Measurements from ENCODE around the gene POMC.
A peak's percentile ranks its signal among the peaks of the same experiment; 100 is the strongest.
"Not testable (repeated sequence)": the region's sequence is repeated elsewhere in the genome, so short reads cannot be mapped to it uniquely, and the experiment has no call there.

Gene POMC

DNA sequence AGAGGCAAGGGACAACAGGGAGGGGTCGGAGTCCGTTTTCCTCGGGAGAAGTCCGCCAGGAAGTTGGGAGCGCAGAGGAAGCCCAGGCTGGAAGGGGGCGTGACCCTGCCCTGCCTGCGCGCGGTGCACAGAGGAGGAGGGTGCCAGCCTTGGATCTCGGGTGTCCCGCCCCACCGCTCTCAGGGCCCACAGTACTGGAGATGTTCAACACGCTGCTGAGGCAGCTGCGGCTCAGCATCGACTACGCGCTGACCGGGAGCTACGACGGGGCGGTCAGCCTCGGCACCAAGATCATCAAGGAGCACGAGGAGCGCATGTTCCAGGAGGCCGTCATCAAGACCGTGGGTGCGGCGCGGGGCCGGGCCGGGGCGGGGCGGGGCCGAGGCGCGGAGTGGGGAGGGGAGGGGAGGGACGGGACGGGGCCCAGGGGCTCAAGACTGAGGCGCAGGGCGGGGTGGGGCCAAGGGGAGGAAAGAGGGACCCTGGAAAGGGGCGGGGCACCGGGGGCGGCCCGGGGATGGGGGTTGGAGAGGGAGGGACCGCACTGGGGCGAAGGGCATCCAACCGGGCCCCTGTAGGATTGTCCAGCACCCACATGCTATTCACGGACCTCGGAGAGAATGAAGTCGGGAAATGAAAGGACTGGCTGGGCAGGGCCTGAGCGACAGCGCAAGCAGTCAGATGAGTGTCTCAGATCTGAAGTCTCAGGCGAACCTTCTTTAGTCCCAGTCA lies 36.6 kb downstream of the POMC start:
- peak; percentile 24 to 27 for DNase-seq

GRCh38 chr2:25131253-25131566 lies 37.2 kb downstream of the POMC start:
- DNase-seq: no peak

DNA sequence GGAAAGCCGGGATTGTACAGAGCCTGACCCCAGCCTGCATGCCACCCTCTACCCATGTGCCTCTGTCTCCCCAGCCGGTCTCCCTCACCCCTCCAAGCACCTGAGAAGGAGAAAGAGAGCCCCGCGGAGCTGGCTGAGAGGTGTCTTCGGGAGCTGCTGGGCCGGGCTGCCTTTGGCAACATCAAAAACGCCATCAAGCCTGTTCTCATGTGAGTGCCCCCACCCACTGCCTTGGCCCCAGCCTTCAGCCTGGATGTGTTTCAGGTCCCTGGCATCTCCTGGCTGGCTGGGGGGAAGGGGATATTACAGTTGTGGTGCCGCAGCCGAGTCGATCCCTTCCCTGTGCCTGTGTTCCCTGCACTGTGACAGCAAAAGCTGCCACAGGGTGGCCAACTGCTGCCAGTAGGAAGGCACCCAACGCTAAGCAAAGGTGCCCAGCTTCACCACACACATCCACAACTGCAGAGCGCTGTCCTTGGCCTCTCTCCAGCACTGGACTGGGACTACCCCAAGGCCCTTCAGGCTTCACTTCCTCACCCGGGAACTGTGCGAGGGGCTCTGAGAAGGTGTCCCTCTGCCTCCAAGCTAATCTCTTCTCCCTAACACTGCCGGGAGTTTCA lies 38.4 kb downstream of the POMC start:
- no peak for DNase-seq

- no peak for DNase-seq
These were observed 40.7 kb downstream of the POMC start for GRCh38 chr2:25127646-25128045.

DNA sequence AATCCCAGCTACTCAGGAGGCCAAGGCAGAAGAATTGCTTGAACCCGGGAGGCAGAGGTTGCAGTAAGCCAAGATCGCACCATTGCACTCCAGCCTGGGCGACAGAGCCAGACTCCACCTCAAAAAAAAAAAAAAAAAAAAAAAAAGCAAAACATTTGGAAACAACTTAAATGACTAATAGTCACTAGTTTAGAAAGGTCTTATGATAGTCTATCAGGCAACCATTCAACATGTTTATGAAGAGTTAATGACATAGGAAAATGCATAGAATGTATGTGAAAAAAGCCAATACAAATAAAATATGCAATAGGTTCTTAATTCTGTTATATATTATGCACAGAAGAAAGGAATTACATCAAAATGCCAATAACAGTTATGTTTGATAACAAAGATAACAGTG lies 41.3 kb downstream of the POMC start:
- not testable (repeated sequence) for DNase-seq

DNA sequence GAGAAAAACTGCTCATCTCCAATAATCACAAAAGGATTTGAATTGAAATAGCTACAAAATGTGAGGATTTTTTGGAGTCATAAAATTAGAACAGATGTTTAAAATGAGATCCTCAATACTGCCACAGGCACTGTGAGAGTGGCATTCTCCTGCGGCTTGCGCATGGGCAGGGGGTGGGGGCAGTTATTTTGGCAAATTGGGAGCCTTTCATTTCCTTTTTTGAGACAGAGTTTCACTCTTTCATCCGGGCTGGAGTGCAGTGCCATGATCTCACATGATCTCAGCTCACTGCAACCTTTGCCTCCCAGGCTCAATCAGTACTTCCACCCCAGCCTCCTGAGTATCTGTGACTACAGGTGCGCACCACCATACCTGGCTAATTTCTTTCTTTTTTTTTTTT lies 42.4 kb downstream of the POMC start:
- DNase-seq: no peak

- no peak for DNase-seq
These were observed 43.2 kb downstream of the POMC start for GRCh38 chr2:25125189-25125588.

- no peak for DNase-seq
These were observed 44.7 kb downstream of the POMC start for GRCh38 chr2:25123682-25124081.

DNA sequence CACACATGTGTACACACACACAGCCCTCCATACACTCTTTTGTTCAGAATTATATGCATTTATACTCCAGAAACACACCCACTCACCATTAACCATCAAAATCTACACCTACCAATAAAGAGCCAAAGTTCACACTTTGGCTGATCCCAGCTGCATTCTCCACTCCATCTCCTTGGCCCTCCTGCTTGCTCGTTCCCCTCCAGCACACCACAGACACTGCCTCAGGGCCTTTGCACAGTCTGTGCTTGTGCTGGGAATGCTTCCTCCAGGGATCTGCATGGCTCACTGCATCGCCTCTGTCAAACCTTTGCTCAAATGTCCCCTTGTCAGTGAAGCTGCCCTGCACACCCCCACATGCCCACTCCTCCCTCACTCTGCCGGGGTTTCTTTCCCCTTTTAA lies 46.0 kb downstream of the POMC start:
- DNase-seq: no peak

DNA sequence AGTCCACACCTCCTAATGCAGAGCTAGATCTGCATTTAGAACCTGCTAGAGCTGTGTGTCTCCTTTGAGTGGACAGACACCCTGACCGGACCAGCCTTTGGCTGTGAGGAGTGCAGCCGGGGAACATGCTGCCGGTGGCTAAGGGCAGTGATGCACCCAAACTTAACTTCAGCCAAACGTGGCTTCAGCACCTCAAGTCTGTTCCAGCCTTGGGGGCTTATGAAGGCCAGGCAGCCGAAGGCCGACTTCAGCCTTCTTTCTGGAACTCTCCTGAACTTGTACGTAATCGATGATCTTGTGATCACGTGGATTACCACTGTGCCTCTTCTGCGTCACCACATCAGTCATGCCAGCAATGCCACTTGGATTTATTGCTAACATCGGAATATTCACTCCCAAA lies 49.1 kb downstream of the POMC start:
- no peak for DNase-seq

DNA sequence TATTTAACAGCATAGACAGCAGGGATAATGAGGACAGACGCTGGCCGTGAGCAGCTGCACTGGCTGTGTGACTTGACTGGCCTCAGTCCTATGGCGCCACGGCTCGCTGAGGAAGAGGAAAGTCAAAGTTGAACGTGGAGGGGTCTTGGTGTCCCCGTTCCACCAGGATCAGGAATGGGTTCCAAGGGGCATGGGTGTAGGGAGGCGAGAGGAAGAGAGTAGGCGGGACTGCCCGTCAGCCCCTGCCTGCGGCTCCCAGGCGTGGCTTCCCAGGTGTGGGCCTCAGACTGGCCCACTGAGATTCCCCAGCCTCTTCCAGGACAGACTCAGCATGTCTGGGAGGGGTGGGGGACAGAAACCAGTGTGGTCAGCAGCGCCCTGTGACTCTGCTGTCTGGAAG lies 51.4 kb downstream of the POMC start:
- DNase-seq: no peak

DNA sequence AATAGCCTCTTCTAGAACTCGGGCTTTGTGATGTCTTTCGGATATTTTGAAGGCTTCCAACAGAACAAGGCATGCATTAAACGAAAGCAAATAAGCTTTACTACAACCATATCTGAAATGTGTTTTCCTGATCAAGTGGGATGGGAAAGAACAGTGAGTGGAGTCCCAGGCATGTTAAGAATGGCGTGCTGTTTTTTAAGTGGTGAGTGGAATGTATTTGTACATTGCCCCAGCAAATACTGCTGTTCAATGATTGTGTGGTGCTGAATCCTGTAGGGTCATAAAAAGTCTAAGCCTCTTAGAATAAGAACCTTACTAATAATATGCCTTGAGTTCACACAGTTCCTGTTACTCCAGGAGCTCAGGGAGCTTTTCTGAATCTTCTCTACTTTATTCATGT lies 52.5 kb downstream of the POMC start:
- no peak for DNase-seq

DNA sequence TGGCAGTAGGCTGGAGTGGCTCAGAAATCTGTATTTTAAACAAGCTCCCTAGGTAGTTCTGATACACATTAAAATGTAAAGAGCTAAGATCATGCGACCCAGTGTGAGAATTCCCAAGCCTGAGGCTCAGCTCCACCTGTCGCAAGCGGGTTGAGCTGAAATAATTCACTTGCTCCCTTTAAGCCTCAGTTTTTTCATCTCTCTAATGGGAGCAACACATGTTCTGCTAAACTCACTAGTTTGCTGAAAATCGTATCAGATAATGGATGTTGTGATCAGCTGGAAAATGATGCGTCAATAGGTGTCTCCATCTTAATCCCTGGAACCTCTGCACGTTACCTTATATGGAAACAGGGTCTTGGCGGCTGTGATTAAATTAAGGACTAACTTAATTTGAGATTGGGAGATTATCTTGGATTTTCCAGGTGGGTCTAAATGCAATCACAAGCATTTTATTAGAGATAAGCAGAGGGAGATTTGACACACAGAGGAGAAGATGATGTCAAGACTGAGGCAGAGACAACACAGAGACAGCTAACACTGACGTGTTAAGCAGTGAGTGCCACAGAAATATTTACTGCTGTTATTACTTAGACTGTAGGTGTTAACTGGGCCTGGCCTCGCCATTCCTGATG lies 53.0 kb downstream of the POMC start:
- DNase-seq: no peak

DNA sequence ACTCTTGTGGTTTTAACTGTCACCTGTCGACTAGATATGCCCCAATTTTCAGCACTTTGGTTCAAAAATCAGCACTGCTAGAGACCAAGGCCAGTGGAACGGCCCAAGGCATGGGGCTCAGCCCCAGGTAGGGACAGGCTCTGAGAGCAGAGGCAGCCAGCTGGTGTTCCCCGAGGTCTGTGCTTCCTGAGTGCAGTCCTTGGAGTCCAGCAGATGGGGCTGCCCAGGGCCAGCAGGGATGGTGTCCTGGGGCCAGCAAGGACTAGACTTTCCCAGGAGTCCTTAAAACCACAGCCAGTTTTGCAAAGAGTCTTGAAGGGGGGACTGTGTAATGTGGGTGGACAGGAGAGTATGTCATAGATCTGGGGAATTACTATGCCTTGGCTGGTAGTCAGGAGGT lies 56.3 kb downstream of the POMC start:
- DNase-seq: no peak
